Activated T-helper 1 cell treated with anti-CD3 and anti-CD28 coated beads, Interleukin-12 subunit alpha, Interleukin-12 subunit beta, Interleukin-2, Interleukin-4 antibody, amounts not matched to agents 30 ng/mL and 10 ng/mL and 1 ng/mL, durations not matched to agents 14 hours and 24 hours and 36 hours (primary cell): ENCODE data around the gene NDUFB8. TPM values are rescaled to one million over a fixed set of nuclear protein-coding genes. Genes with fewer than 3 reads are reported as not detected.

ENCODE experiments used
- total RNA-seq: library from RNA; stranded (reverse); gene quantifications from 2 replicates; pipeline ENCODE4 v1.2.3, GENCODE V29; 2022

Gene NDUFB8
- total RNA-seq, 1 donor from 2014 or later = 292 TPM

Other genes with a start within 250 kb of the NDUFB8 start
- 65.7 and 66.5 TPM in 2 replicates for gene BLOC1S2, start 243.2 kb downstream of the NDUFB8 start, total RNA-seq
- gene PKD2L1, start 199.6 kb downstream of the NDUFB8 start, total RNA-seq = not detected in 2 replicates
- gene SCD, start 182.6 kb downstream of the NDUFB8 start, total RNA-seq = 194 TPM in 2 replicates
- 0.10 and 0.24 TPM in 2 replicates for gene WNT8B, start 66.9 kb downstream of the NDUFB8 start, total RNA-seq
- gene SEC31B, start 10.0 kb downstream of the NDUFB8 start, total RNA-seq = 42.3 and 50.5 TPM in 2 replicates
- 46.5 and 54.1 TPM in 2 replicates for gene HIF1AN, start 6.1 kb upstream of the NDUFB8 start, total RNA-seq
- gene PAX2, start 215.7 kb upstream of the NDUFB8 start, total RNA-seq = not detected in 2 replicates